OCI-LY1 (cell line): Measurements from ENCODE around the gene FAM81A.

Source experiments
- H2AFZ ChIP-seq: fragments of 200-600 bp; sonication (generic), shearing (Covaris generic); 2 replicates; pipeline ENCODE4 v1.6.0; 2014; ENCODE audit warnings: antibody characterized with exemption, mild to moderate bottlenecking, low read length
- H3F3A ChIP-seq: fragments of 200-600 bp; sonication (generic), shearing (Covaris generic); 2 replicates; pipeline ENCODE4 v1.6.0; 2014; ENCODE audit warnings: mild to moderate bottlenecking, antibody characterized with exemption, low read length, moderate library complexity; ENCODE audit not compliant: insufficient read depth
- H3K27ac ChIP-seq: fragments of 200-600 bp; sonication (generic); 2 replicates; pipeline ENCODE4 v1.5.1; 2014; ENCODE audit warnings: low read length, mixed run types, mild to moderate bottlenecking, low read depth; ENCODE audit not compliant: poor library complexity, severe bottlenecking
- H3K27me3 ChIP-seq: fragments of 200-600 bp; sonication (generic); 2 replicates; pipeline ENCODE4 v1.6.0; 2014; ENCODE audit warnings: antibody characterized with exemption, mild to moderate bottlenecking, low read length, moderate library complexity; ENCODE audit not compliant: insufficient read depth
- H3K36me3 ChIP-seq: fragments of 200-600 bp; sonication (generic); 2 replicates; pipeline ENCODE4 v1.6.1; 2014; ENCODE audit warnings: mild to moderate bottlenecking, antibody characterized with exemption, low read length, moderate library complexity, mixed read lengths; ENCODE audit not compliant: insufficient read depth
- H3K4me1 ChIP-seq: fragments of 200-600 bp; sonication (generic); 2 replicates; pipeline ENCODE4 v1.5.1; 2014; ENCODE audit warnings: mild to moderate bottlenecking, low read length, moderate library complexity; ENCODE audit not compliant: insufficient read depth, severe bottlenecking
- H3K4me2 ChIP-seq: fragments of 200-600 bp; sonication (generic), shearing (Covaris generic); 2 replicates; pipeline ENCODE4 v1.6.1; 2014; ENCODE audit warnings: low read length
- H3K4me3 ChIP-seq: fragments of 200-600 bp; sonication (generic); 2 replicates; pipeline ENCODE4 v1.5.1; 2014; ENCODE audit warnings: low read length, low read depth, mild to moderate bottlenecking, mixed read lengths; ENCODE audit not compliant: poor library complexity, severe bottlenecking
- H3K79me2 ChIP-seq: fragments of 200-600 bp; shearing (Covaris generic); 2 replicates; pipeline ENCODE4 v1.6.1; 2016; ENCODE audit warnings: mixed run types, low read length, mixed read lengths; ENCODE audit not compliant: insufficient read depth
- H3K9ac ChIP-seq: fragments of 200-600 bp; sonication (generic), shearing (Covaris generic); 2 replicates; pipeline ENCODE4 v1.6.1; 2014; ENCODE audit warnings: mild to moderate bottlenecking, low read length, mixed read lengths
- H3K9me2 ChIP-seq: fragments of 200-600 bp; sonication (generic), shearing (Covaris generic); 2 replicates; pipeline ENCODE4 v1.6.1; 2014; ENCODE audit warnings: low read depth, mild to moderate bottlenecking, low read length, mixed read lengths
- H3K9me3 ChIP-seq: fragments of 200-600 bp; shearing (Covaris generic); 2 replicates; pipeline ENCODE4 v1.6.1; 2014; ENCODE audit warnings: low read length, mixed read lengths
- H4K20me1 ChIP-seq: fragments of 200-600 bp; sonication (generic), shearing (Covaris generic); 2 replicates; pipeline ENCODE4 v1.6.0; 2016; ENCODE audit warnings: mild to moderate bottlenecking, low read length; ENCODE audit not compliant: insufficient read depth
- EZH2 ChIP-seq: fragments of 200-600 bp; sonication (generic), shearing (Covaris generic); IDR thresholded peaks from 2 replicates; pipeline ENCODE4 v1.8.0; 2017; ENCODE audit warnings: borderline replicate concordance, mixed run types, mild to moderate bottlenecking, antibody characterized with exemption, low read length, moderate library complexity, mixed read lengths
- TF ChIP-seq, protein P1 (sequence below): fragments of 200-600 bp; sonication (generic), shearing (Covaris generic); IDR thresholded peaks from 2 replicates; pipeline ENCODE4 v1.5.1; 2017; ENCODE audit warnings: mild to moderate bottlenecking, antibody characterized with exemption, low read length, moderate library complexity, mixed read lengths

FAM81A gene

DNA sequence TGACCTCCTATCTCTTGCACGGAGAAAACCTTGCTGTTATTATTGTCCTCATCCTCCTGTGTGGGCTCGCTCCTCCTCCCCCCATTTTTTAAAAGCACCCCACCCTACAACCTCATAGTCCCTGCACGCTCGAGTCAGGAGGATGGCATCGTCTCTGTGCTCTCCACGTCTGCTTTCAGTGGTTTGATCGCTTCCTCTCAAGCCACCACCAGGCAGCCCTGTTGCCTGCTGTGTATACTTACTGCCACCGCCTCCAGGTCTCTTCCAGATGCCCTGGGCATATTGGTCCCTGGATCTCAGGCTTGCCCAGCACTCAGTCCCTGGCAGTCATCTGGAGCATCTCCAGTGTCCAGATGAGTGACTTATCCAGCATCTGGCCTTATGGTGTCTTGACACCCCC, 131.5 kb downstream of the FAM81A start:
- no peaks in the 10 kb centered on the region for H3K27me3 ChIP-seq
- H3K4me3 ChIP-seq: no peak overlapping the region
- H3K9me2 ChIP-seq: no peaks in the 10 kb centered on the region
- H3K9me3 ChIP-seq: peaks cover 2% of the 10 kb centered on the region; the same call in 1 of the 2 replicates
- no peaks in the 10 kb centered on the region for H3K79me2 ChIP-seq
- H4K20me1 ChIP-seq: no peaks in the 10 kb centered on the region
- no peaks in the 10 kb centered on the region; the same call in 1 of the 2 replicates for H3K36me3 ChIP-seq
- no peak overlapping the region for H2AFZ ChIP-seq
- no peak overlapping the region for H3K27ac ChIP-seq
- H3K9ac ChIP-seq: no peak overlapping the region
- H3F3A ChIP-seq: no peaks in the 10 kb centered on the region
- no peak for TF ChIP-seq EZH2
- TF ChIP-seq, protein P1, sequence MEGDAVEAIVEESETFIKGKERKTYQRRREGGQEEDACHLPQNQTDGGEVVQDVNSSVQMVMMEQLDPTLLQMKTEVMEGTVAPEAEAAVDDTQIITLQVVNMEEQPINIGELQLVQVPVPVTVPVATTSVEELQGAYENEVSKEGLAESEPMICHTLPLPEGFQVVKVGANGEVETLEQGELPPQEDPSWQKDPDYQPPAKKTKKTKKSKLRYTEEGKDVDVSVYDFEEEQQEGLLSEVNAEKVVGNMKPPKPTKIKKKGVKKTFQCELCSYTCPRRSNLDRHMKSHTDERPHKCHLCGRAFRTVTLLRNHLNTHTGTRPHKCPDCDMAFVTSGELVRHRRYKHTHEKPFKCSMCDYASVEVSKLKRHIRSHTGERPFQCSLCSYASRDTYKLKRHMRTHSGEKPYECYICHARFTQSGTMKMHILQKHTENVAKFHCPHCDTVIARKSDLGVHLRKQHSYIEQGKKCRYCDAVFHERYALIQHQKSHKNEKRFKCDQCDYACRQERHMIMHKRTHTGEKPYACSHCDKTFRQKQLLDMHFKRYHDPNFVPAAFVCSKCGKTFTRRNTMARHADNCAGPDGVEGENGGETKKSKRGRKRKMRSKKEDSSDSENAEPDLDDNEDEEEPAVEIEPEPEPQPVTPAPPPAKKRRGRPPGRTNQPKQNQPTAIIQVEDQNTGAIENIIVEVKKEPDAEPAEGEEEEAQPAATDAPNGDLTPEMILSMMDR: no peak
- H3K4me2 ChIP-seq: no peak overlapping the region
- H3K4me1 ChIP-seq: no peaks in the 10 kb centered on the region

DNA sequence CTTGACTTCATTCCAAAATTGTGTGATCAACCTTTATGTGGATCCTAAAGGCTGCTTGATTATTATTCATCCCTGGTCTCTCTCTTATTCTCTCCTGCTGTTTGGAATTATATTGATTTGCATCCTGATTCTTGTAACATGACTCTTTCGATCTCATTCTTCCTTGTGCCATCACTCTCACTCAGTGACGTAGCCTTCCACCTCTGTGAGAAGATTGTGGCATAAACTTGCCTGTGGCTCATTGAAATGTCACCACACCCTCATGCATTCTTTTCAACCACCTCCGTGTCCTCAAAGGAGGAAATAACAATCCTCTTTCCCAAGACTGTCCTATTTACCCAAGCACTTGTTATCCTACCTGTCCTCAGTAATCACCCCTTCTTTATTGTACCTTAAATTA, 132.3 kb downstream of the FAM81A start:
- H3K79me2 ChIP-seq: no peaks in the 10 kb centered on the region
- no peak overlapping the region for H3K4me2 ChIP-seq
- H3K9me3 ChIP-seq: peaks cover 2% of the 10 kb centered on the region; the same call in 1 of the 2 replicates
- no peaks in the 10 kb centered on the region for H4K20me1 ChIP-seq
- no peaks in the 10 kb centered on the region for H3F3A ChIP-seq
- no peak for TF ChIP-seq EZH2
- TF ChIP-seq, protein P1: no peak
- H3K36me3 ChIP-seq: no peaks in the 10 kb centered on the region; the same call in 1 of the 2 replicates
- no peak overlapping the region for H3K4me3 ChIP-seq
- H3K9me2 ChIP-seq: no peaks in the 10 kb centered on the region
- H3K27ac ChIP-seq: no peak overlapping the region
- H2AFZ ChIP-seq: no peak overlapping the region
- no peaks in the 10 kb centered on the region for H3K27me3 ChIP-seq
- H3K9ac ChIP-seq: no peak overlapping the region
- no peaks in the 10 kb centered on the region for H3K4me1 ChIP-seq

DNA sequence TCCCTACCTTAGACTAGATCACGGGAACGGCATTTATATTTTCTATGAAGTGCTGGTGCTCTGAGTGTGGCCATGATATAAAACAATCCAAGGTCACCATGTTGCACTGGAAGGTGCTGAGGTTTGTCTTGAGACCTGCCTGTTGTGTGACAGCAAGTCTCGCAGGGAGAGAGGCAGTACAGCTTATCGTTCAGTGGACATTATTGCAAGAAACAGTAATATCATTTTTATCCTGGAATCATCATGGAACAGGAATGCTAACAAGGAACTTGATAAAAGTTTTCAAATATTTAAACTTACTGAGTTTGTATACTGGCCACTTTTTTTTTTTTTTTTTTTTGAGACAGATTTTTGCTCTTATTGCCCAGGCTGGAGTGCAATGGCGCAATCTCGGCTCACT, 133.6 kb downstream of the FAM81A start:
- Histone ChIP-seq H3K27me3 (no peaks in the 10 kb centered on the region), H3K27ac (no peak overlapping the region), H3K4me2 (no peak overlapping the region), H3K9me2 (no peaks in the 10 kb centered on the region), H2AFZ (no peak overlapping the region), H3K9ac (no peak overlapping the region), H3K4me3 (no peak overlapping the region), H3K36me3 (no peaks in the 10 kb centered on the region), H4K20me1 (no peaks in the 10 kb centered on the region), H3K4me1 (no peaks in the 10 kb centered on the region), H3K79me2 (no peaks in the 10 kb centered on the region), H3K9me3 (no peaks in the 10 kb centered on the region), H3F3A (no peaks in the 10 kb centered on the region)
- no peak for TF ChIP-seq EZH2
- TF ChIP-seq, protein P1: no peak
